ENCODE results near the gene CASKIN1.

The CASKIN1 gene

DNA sequence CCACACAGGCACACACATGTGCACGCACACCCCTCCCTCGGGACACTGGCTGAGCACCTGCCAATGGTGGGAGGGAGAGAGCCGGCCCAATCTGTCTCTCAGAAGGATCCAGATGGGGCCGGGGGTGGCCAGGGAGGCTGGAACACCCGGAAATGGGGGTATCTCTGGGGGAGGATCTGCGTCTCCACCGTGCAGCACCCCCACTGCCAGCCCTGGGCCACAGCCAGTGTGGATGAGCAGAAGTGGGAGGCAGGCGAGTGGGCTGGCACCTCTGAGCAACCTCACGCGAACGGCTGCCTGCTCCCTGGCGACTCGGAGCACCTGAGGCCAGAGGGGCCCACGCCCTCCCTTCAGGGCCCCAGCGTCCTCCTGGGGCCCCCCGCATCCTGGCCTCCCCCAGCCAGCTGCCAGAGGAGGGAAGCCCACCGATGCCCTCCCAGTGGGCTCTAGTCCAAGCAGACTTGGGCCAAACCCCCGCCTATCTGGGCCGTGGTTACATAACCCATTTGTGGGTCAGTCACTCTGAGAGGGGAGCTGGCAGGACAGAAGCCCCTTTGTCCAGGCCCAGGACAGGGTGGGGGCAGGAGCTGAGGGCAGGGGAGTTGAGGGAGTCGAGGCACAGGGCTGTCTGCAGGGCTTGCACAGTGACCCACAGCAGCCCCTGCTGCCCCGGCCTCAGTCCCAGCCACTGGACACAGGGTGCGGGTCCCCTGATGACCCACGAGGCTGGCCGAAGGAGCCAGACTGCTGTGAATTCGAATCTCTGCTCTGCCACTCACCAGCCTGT is 5.6 kb downstream of the CASKIN1 start:
- peak in 1 of 2 donors; percentile 21 for DNase-seq

DNA sequence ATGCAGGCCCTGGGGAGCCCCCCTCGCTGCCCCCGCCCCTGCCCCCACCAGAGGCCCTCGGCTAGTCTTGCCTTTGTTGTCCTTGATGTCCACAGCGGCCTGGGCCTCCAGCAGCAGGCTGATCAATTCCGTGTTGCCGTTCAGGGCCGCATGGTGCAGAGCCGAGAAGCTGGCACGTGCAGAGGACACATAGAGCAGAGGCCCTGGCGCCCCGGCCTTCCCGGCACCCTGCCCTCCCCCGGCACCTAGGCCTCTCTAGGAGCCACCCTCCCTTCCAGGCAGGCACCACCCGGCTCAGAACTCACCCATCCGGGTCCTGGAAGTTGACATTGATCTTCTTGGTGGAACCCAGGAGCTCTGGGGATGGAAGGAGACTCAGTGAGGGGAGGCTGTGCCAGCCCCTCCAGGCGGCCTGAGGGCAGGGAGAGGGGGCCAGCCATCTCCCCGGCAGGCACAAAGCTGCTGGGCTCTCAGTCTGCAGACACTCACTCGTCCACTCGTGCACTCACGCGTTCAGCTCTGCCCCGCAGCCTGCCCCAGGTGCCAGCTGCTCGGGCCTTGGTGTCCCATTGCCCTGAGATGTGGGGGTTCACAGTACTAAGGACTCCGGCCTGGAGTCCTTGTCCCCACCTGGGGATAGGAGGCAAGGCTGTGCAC is 6.3 kb downstream of the CASKIN1 start:
- no peak for DNase-seq

GRCh38 chr16:2189252-2189893 is 7.0 kb downstream of the CASKIN1 start:
- DNase-seq = no peak

DNA sequence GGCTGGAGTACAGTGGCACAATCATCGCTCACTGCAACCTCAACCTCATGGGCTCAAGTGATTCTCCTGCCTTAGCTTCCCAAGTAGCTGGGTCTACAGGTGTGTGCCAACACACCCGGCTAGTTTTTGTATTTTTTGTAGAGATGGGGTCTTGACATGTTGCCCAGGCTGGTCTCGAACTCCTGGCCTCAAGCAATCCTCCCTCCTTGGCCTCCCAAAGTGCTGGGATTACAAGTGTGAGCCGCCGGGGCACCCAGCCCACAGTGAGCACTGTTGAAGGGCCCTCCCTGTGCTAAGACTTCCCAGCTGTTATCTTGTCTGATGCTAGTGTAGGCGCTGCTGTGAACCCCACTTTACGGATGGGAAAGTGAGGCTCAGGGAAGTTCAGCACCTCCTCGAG is 8.0 kb downstream of the CASKIN1 start:
- DNase-seq = no peak

- DNase-seq = no peak
Measured at GRCh38 chr16:2187212-2187611, 9.2 kb downstream of the CASKIN1 start.

DNA sequence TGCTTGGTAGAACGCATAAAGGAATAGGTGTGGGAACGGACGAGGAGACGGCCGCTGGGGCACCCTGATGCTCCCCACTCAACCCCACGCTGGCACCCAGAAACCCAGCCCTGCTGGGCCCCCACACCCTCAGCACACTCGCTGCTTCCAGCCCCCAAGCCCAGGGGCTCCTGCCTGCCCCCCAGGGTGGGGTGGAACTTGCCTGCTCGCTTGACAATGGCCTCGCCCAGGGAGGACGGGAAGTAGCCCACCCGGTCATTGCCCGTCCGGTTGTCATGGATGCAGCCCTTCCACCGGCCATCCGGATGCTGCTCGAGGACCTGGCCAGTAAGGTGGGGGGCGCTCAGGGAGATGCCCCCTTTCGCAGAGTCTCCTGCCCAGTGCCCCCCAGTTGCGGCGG is 9.9 kb downstream of the CASKIN1 start:
- no peak for DNase-seq

GRCh38 chr16:2186064-2186463 is 10.3 kb downstream of the CASKIN1 start:
- no peak for DNase-seq

- no peak for DNase-seq
Measured at GRCh38 chr16:2184962-2185361, 11.4 kb downstream of the CASKIN1 start.

- DNase-seq = no peak
Measured at GRCh38 chr16:2184346-2184745, 12.1 kb downstream of the CASKIN1 start.

DNA sequence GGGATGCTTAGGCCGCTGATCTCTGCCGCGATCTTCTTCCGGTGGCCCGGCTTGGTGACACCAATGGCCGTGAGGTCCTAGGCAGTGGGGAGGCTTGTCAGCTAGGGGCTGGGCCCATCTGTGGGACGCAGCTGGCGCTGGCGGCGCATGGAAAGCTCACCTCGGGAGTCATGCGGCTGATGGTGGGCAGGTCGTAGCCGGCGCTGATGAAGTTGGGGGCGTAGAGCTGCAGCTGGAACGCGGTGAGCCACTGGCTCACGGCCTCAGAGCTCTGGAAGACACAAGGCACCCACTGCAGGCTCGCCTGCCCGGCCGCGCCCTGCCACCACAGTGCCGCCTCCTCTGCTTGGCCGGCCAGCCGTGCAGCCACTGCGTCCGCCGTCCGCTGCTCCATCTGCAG is 12.7 kb downstream of the CASKIN1 start:
- DNase-seq = no peak

DNA sequence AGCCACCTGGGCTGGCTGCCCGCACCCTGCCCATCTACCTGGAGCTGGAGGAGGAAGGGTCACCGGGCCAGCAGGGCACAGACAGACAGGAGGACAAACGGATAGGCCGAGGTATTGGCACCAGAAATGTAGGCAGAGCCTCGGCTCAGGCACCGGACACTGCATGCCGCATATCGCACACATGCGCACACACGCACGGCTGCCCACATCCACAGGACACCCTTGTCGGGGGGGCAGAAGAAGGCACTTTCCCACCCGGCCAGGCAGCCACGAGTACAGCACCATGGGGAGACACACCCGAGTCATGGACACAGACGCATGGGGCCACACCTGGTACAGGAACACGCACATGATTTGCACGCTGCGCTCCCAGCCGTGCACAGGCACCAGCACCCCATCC is 14.5 kb downstream of the CASKIN1 start:
- no peak for DNase-seq

DNA sequence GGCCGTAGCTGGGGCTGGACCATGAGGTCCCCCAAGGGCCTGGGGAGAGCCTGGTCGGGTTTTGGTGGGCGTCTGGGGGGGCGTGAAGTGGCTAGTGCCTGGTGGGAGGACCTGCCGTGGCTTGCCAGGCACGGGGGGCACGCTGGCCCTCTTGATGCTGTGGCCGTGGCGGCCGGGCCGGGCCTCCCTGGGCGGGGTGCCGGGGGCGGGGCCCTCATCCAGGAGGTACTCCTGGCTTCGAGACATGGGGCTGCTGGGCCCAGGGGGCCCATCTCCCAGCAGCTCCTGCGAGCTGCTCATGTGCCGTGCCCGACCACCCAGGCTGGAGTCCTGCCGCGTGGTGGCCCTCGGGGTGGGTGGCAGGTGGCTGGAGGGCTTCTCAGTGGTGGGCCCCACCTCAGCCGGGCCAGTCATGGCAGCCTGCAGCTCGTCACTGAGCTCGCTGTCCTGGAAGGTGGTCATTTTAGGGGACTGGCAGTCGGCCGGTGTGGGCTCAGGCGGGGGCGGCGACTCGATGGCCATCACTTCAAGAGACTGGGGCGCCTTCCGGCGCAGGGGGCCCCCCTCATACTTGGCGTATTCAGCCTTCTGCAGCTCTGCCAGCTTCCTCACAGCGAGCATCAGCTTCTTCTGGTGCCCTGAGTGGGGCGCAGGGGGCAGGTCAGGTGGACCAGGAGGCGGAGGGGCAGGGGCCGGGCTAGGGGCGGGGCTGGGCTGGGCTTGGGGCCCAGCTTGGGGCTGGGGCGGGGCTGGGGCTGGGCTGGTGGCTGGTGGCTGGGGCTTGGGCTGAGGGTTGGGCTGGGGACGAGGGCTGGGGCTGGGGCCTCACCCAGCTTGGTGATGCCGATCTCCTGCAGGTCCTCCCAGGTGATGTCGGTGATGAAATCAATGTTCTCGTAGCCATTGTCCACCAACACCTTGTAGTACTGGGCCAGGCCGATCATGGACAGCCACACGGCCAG is 15.2 kb downstream of the CASKIN1 start:
- DNase-seq = no peak

- DNase-seq = no peak
Measured at GRCh38 chr16:2180461-2180860, 15.9 kb downstream of the CASKIN1 start.

- DNase-seq = no peak
Measured at GRCh38 chr16:2179576-2179975, 16.8 kb downstream of the CASKIN1 start.

DNA sequence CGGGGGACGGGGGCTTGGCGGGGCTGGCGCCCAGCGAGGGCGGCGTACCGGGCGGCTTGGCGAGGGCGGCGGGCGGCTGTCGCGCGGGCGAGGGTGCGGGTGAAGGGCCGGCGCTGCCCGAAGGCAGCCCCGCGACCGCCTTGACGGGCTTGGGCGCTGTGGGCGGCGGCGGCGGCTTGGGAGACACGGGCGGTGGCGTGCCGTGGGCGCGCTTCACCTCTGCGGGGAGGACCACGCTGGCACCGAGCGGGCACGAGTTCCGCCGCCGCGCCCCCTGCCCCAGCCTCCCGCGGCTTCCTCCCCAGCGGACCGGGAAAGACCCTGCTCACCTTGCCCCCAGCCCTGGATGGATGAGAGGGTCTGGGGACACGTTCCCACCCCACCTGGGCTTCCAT is 17.3 kb downstream of the CASKIN1 start:
- no peak for DNase-seq

DNA sequence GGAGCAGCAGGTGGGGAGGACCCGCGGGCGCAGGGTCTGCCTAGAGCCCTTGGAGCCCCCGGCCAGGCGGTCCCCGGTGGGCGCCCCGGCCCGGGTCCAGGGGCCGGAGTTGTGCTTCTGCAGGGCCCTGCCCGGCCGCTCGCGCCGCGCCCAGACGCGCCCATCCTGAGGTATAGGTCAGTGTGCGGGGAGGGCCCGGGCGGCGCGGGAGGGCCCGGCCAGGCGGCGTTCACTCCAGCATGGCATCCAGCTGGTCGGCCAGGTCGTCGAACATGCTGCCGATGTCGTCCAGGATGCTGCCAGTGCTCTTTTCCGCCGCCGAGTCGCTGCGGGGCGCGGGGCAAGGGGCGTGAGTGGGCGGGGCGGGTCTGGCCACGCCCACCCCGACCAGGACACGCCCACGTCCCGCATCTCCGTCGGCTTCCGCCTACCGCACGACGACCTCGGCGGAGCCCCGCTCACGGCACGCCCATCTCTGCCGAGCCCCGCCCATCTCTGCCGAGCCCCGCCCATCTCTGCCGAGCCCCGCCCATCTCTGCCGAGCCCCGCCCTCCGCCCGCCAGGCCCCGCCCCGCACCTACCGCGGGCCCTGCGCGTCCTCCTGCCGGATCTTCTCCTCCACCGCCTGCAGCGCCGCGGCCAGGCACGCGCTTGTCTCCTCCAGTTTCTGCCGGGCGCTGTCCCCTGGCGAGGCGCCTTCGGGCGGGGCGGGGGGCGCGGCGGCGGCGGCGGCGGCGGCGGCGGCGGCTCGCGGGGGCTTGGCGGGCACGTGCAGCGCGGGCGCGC is 17.9 kb downstream of the CASKIN1 start:
- no peak for DNase-seq

DNA sequence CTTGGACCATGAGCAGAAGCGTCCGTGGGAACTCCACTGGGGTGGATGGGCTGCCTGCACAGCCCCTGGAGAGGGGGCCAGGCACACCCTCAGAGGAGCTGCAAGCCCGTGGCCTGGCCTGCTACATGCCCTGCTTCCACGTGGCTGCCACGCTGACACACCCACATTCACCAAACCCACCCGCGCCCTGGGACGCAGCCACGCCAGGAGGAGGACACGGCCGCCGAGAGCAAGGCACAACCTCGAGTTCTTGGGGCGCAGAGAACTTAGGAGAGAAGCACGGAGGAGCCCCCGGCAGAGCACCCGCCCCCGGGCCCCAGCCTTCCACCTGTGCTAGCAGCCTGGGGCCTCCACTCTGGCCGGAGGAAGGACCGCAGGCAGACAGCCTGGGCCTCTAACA is 18.8 kb downstream of the CASKIN1 start:
- DNase-seq = no peak

DNA sequence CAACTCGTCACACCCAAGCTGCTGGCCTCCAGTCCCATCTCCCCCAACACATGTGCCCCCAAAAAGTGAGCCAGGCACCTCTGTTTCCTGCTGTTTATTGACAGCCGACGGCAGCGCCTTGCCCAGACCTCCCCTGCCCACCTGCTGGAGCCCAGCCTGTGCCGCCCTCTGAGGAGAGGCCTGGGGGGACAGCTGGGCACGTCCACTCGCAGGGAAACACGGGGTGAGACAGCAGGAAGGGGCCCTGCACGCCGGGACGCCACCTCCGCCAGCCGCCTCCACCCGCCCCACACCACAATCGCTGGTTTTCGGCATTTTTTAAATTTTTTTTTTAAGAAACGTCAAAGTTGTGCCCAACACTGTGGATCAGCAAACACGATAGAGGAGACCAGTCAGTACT is 19.3 kb downstream of the CASKIN1 start:
- no peak for DNase-seq

GRCh38 chr16:2176047-2176446 is 20.4 kb downstream of the CASKIN1 start:
- no peak for DNase-seq

- DNase-seq = no peak
Measured at GRCh38 chr16:2175454-2175853, 21.0 kb downstream of the CASKIN1 start.

DNA sequence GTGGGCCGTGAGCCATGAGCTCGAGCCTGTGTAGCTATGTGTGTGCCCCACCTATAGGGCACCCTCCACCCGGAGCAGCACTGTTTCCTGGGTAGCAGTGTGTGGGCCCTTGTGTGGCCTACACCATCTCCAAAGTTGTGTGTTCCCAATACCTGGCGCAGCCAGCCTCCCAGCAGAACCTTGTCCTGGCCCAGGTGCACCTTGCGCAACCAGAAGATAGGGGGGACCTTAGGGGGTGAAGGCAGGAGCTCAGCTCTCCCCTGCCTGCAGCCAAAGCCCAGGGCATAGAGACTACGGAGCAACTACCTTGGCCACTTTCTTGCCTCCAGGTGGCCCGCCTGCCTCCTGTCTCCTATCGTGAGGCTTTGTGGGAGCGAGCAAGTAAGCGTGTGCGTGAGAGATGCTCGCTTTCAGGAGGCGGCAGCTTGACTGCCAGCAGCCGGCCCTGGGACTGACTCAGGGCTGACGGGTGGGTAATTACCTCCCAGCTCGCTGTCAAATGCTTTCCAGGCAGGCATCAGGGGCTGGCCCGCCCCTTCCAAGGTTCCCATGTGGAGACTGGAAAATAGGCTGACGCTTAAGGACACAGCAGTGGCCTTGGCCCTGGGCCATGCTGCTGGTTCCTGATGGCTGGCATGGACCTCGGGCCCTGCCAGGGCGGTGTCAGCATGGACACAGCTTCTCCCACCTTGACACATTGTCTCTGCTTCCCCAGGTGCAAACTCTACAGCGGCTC is 21.8 kb downstream of the CASKIN1 start:
- DNase-seq = no peak
